Renal cortex interstitium (tissue), 11 donors: ENCODE data around the gene HNRNPC. TPM values are rescaled to one million over a fixed set of nuclear protein-coding genes. Genes with fewer than 3 reads are reported as not detected.
"Not testable (repeated sequence)": the region's sequence is repeated elsewhere in the genome, so short reads cannot be mapped to it uniquely, and the experiment has no call there.

Experiments used
- DNase-seq, 11 donors: peaks; one replicate each; pipeline ENCODE4 v3.0.0-alpha.2; 2013; ENCODE audit warnings: low read depth in 9 of 11, low spot score in 4 of 11; ENCODE audit errors: extremely low read depth in 1 of 11
- polyA plus RNA-seq, 3 donors: library from polyadenylated mRNA; unstranded; fragments of 120-200 nt; gene quantifications; one replicate each; pipeline ENCODE4 v1.2.1, GENCODE V29; 2013; ENCODE audit not compliant: insufficient read length in 3 of 3

HNRNPC gene
- polyA plus RNA-seq, 3 donors = 833 to 1,041 (median 977) TPM

DNA sequence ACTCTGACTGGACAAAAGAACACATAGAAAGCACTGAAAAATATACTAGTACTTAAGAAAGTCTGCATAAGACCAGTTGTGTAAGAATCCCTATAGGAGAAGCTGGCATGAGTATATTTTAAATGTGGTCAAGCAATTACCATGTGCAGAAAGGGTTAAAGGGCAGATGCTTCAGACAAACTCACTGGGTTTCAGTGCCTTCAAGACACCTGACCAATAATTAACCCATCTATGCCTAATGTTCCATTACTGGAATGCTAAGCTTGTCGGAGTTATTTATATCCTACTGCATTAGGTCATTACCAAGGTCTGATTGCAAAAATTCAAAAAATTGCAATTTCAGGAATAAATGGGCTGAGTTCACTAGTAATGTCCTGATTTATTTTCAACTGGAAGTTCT is 41.3 kb downstream of the HNRNPC start:
- peak in 4 of 11 donors; percentile 18 to 45 (median 24) for DNase-seq

DNA sequence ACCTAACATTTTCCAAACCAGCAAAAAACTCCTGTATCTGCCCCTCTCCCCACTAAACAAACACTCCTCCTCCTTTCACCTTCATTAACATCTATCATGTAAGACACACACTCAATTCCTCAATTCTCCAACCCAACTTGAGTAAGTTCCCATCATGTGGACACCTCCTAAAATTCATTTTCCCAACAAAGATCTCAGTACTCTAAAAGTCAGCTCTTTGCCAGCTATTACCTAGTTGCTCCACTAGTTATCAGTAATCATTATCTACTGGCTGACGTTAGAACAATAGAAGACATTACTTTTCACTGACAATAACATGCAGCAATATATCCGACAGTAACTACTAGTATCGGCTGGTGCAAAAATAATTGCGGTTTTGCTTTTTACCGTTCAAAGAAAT is 42.1 kb downstream of the HNRNPC start:
- no peak for DNase-seq

DNA sequence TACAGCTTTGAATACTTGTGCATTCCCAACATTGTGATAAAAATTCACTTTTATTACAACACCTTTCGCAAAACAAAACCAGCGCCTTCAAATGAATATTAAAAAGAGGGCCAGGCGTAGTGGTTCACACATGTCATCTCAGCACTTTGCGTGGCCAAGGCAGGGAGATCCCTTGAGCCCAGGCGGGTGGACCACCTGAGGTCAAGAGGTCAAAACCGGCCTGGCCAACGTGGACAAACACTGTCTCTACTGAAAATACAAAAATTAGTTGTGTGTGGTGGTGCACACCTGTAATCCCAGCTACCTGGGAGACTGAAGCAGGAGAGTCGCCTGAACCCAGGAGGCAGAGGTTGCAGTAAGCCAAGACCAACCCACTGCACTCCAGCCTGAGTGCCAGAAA is 42.8 kb downstream of the HNRNPC start:
- DNase-seq = no peak

DNA sequence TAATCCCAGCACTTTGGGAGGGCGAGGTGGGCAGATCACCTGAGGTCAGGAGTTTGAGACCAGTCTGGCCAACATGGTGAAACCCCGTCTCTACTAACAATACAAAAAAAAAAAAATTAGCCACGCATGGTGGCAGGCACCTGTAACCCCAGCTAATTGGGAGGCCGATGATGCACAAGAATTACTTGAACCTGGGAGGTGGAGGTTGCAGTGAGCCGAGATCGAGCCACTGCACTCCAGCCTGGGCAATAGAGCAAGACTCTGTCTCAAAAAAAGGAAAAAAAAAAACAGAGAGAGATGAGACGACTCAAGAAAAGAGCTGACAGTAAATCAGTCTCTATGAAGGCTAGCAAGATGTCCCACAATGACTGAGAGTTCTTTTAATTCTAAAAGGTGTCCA is 44.1 kb downstream of the HNRNPC start:
- DNase-seq = not testable (repeated sequence)

DNA sequence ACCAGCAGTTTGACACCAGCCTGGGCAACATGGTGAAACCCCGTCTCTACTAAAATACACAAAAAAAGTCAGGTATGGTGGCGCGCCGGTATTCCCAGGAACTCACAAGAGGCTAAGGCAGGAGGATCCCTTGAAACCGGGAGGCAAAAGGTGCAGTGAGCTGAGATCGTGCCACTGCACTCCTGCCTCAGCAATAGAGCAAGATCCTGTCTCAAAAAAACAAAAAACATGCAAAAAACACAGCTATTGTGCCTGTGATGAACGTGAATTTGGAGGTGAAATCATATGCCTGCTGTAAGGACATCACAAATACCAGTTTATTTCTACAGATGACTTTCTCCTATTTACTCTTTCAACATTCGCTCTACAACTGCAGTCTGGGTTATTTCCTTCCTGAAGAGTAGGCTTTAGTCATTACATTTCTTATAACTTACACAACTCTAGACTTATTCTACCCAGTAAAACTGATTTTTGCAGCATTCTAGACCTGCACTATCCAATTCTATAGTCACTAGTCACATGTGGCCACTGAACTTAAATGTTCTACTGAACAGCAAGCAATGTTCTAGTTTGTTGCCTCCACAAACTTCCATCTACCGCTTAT is 48.3 kb downstream of the HNRNPC start:
- DNase-seq = no peak

DNA sequence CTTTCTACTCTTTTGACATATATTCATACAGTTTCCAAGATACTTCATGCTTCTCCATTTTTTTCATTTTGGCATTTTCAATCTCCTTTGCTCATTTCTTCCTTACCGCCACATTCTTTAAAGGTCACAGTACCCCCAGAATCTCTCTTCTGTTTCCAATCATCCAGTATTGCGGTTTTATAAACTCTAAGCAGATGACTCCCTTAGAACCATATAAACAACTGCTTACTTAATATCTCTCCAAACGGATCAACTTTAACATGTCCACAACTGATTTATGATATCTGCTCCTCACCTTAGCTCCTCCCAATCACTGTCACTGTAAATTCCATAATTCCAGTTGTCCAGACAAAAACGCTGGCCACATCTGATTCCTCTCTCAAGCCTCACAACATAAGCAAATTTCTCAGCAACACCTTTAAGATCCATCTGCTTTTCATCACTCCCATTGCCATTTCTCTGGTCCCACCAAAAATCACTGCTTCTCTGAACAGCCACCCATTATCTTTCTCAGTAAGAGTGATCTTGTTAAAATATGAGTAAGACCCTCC is 49.6 kb downstream of the HNRNPC start:
- DNase-seq = no peak

DNA sequence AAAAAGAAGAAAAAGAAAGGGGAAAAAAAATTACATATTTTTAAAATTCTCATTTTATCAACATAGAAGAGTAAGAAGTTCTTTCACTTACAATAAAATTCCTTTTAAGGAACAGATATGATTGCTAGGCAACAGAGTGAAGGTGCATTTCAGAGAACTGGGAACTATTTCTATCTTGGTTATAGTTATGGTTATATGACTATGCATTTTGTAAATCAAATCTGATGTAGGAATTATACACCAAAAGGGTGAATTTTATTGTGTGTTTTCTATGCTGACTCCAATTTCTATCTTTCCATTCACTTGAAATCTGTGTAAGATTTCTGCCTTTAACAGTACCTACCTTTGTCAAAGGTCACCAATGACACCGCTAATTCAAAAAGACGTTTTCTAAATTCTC is 50.1 kb downstream of the HNRNPC start:
- no peak for DNase-seq

DNA sequence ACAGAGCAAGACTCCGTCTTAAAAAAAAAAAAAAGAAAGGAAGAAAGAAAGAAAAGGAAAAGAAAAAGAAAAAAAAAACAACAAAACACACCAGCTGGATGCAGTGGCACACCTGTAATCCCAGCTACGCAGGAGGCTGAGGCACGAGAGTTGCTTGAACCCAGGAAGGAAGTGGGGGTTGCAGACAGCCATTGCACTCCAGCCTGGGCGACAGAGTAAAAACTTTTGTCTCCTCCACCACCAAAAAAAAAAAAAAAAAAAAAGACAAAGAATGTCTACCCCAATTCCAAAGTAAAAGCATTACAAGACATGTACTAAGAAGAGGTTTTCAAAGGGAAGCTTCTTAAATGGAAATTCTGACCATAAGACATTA is 53.4 kb downstream of the HNRNPC start:
- DNase-seq = no peak

DNA sequence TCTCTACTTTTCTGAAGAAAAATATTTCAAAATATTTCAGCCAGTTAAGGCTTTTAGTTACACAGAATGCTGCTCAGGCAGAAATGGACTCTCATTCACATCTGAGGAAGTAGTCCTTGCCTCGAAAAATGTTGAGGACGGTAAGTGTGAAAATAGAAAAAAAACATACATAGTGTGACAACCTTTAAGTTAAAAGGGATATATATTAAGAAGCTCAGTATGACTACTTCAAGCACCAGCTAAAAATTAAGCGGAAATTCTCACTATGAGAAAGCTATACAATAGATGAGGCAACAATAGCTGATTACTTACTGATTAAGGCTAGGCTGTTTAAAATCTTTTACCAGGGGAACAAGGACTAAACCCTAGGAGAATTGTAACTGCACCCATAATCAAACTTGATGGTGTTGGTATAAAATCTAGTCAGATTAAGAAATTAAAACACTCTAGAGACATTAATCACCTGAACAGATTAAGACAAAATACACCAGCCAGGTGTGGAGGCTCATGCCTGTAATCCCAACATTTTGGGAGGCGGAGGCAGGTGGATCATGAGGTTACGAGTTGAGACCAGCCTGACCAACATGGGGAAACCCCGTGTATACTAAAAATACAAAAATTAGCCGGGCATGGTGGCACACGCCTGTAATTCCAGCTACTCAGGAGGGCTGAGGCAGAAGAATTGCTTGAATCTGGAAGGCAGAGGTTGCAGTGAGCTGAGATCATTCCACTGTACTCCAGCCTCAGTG is 53.9 kb downstream of the HNRNPC start:
- no peak for DNase-seq

DNA sequence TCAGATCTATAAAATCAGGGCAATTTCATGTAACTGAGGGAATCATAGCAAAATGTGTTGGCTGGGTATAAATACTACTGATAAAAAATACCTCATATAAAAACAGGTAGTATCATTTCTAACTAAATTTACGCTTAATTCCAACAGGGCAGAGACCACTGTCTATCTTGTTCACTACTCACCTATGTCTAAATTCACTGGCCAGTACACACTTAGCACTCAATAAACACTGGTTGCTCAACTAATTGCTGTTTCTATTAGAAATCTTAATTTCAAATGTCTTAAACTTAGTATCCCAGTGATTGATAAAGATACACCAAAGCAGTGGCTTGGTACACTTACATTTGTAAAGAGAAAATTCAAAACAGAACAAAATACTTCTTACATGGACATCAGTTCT is 55.6 kb downstream of the HNRNPC start:
- DNase-seq = no peak

DNA sequence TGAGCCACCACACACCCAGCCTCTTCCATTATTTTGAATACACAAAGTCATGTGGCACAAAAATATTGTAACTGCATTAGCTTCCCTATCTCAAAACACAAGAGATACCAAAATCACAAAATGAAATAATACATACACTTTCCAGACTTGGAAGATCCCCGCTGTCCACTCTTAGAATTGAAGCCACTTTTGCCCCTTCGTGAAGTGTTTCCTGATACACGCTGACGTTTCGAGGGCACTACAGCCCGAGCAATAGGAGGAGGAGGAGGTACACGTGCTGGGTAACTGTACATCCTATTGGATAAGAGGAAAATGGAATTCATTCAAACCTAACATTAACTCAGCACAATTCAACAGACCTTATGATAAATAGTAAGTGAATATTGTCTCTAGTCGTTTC is 56.4 kb downstream of the HNRNPC start:
- DNase-seq = not testable (repeated sequence)

DNA sequence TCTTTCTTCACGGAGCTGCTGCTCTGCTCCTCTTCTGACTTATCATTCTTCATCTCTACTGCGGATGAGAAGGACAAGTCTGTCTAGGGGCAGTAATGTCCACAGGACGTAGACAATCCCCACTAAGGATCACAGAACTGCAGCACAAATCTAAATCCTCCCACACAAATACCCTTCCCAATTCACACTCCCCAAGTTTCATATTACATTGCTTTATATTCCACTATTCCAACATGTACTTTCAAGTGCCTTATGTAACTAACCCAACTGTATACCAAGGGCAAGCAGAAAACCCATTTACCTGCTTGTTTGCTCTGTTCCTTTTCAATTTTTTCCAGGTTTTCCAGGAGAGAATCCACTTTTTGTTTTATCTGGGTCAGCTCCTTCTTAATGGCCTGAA is 57.7 kb downstream of the HNRNPC start:
- DNase-seq = no peak

DNA sequence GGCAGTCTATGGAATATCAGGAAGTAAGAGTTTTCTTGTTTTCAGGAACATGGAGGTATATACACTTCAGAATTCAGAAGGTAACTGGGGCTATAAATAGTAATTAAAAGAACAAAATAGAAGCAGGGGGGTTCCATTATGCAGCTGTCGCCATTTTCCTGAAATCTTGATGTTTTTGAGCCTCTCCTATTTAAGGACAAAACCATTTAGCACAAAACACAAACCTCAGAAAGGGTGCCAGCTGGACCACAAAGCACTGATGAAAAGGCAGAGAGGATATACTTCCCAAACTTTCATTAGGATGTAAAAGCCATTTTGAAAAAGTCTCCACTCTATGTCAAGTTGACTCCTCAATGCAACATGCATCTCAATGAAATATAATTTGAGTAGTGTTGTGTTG is 59.2 kb downstream of the HNRNPC start:
- DNase-seq = no peak

DNA sequence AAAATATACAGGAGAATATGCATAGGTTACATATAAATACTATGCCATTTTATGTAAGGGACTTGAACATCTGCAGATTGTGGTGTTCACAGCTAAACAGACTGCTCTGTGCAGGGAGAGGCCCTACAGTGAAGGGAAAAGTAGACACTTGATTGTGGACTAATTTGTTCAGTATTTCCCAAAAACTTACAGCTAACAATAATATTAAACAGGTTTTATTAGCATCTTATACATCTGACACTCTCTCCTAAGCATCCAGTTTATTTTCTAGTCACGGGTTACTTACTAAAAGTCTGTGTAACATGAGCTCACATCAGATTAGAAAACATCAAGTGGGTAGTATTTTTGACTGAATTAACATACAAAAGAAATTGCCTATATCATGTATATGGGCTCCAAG is 60.1 kb downstream of the HNRNPC start:
- no peak for DNase-seq

DNA sequence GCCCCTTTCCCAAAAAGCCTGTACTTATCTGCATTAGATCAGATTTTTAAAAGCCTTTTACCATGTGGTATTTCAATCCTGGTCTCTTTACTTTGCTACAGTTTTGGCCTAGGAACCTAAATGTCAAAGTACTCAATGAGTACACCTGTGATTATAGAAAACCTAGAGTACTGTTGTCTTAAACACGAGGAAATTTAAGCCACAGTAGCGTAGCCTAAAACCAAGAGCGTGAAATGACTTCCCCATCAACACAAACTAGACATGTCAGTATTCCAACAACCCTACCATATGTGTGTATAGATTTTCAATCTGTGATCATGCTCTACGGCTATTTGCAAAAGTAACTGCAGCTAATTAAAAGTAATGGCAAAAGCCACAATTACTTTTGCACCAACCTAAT is 60.7 kb downstream of the HNRNPC start:
- DNase-seq = no peak

DNA sequence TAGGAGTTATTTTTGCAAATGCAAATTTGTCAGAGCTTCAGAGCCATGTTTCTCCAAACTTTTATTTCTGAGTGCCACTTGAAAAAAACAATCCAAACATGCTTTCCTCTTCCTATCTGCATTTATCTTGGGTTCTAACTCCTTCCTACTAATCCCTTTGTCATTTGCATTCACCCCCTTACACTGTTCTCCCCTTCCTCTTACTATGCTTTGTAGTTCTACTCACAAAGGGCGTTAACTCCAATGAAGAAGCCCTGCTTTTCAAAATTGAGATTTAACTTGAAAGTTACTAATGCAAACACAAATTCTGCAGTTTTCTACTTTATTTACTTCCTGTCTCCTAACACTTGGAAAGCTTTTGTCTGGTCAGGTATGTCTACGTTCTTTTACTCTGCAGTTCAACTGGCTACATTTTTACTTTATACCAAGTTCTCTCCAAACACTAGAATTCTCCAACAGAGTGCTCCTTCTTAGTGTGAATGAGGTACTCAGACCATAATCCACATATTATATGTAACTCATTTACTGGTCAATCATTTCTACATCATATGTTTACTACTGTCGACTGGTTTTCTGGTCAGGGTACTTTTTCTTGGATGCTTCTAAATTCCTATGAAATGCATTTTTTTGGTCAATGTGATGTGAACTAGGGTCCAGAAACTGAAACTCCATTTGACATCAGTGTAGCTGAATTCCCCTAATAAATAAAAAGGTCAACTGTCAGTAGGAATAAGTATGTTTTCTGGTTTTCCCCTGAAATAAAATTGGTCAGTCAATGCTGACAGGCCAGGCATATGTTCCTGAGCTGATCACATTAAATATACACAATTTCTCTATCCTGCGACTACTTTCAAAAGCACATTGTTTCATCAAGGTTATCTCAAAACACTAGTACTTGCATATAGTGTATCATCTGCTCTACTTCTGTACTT is 62.2 kb downstream of the HNRNPC start:
- no peak for DNase-seq

DNA sequence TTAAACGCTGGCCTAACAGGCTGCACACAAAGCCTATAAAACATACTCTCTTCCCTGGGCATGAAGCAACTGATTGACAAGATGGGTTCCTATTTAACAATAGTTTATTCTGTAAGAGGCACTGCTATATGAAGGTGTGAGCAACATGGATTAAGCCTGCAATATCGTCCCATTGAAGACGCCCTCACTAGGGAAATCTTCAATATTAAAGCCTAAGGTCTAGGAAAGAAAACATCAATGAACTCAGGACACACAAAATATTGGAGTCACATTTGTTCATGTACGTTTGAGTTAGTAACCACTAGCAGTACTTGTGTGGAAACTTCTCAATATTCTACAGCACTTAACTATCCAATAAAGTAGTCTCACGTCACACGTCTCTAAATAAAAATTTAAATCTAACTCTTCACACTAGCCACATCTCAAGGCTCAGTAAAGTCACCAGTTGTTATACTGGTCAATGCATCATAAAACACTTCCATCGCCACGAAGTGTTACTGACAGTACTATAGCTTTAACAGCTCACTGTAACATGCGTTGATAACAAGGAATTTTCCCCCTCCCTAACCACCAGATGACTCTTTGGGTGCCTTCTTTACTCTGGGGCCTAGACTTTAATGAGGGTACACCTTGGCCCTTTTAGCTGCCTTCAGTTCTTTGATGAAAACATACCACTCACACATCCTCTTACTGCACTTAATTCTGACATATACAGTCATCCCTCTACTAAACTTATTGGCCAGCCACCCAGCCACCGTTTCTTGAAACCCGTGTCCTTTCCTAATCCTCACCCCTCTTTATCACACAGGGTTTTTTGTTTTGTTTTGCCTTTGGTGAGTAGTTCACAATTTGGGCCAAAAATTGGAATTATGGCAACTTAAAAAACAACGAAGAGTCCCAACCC is 63.3 kb downstream of the HNRNPC start:
- DNase-seq = no peak

DNA sequence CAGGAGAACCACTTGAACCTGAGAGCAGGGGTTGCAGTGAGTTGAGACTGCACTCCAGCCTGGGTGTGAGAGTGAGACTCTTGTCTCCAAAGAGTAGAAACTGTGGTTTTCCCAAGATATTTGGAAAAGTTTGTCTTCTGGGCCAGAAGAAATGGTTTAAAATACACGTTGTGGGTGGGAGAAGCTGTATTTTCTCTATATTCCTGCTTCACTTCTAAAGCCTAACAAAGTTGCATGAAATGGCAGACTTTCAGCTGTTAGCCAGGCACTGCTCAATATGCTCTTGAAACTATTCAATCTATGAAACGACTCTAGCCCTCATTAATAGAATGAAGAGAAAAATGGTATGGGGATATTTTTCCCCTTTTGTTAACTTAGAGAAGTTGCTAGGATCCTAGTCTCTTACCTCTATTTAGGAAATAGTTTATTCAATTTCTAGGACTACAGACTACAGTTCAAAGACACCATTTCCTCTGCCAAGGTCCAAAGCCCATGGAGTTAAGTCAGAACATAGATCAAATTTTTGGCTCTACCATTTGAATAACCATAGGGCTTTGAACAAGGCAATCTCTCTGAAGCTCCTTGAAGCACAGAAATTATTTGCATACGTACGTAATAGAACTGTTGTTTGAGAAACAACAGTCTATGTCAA is 64.1 kb downstream of the HNRNPC start:
- no peak for DNase-seq
